Measurements from ENCODE around the gene TMEM61. TPM values are rescaled to one million over a fixed set of nuclear protein-coding genes. Genes with fewer than 3 reads are reported as not detected.
A peak's percentile ranks its signal among the peaks of the same experiment; 100 is the strongest.
"Not testable (repeated sequence)": the region's sequence is repeated elsewhere in the genome, so short reads cannot be mapped to it uniquely, and the experiment has no call there.

TMEM61 gene
- polyA plus RNA-seq (2013, experiment 1 of 2; ENCODE audit: insufficient read length), result not detected
- not detected for polyA plus RNA-seq (2013, experiment 2 of 2; ENCODE audit: insufficient read length)

- no peak for DNase-seq
These were observed at the start of gene TMEM61 for GRCh38 chr1:54980528-54981241. TMEM61 (plus strand) TSS chr1:54980628; CDS start chr1:54981066, 438 bp downstream.

DNA sequence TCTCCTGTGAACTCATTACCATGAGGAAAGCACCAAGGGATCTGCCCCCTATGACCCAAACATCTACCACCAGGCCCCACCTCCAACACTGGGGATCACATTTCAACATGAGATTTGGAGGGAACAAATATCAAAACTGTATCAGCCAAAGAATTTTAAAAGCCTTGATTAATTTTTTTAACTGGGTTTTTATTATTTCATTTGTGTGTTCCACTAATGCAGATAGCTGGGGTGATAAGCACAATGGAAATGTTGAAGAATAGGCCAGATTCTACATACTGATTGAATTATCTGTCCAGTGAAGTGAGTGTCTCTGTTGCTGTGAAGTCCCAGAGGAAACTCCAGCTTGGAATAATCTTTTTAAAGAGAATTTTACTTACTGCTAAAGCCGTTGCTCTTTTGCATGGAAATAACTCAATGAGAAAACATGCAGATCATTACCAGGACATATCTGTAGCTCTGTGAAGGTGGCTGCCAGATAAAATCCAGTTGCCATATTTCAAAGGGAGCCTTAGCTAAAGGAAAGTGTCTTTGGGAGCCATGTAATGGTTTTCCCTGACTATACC lies 49.1 kb upstream of the TMEM61 start:
- DNase-seq, result no peak

DNA sequence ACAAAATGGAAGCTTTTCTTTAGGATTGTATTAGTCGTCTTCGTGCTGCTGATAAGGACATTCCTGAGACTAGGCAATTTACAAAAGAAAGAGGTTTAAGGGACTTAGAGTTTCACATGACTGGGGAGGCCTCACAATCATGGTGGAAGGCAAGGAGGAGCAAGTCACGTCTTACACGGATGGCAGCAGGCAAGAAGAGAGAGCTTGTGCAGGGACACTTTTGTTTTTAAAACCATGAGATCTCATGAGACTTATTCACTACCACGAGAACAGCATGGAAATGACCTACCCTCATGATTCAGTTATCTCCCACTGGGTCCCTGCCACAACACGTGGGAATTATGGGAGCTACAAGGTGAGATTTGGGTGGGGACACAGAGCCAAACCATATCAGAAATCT lies 46.3 kb upstream of the TMEM61 start:
- not testable (repeated sequence) for DNase-seq

DNA sequence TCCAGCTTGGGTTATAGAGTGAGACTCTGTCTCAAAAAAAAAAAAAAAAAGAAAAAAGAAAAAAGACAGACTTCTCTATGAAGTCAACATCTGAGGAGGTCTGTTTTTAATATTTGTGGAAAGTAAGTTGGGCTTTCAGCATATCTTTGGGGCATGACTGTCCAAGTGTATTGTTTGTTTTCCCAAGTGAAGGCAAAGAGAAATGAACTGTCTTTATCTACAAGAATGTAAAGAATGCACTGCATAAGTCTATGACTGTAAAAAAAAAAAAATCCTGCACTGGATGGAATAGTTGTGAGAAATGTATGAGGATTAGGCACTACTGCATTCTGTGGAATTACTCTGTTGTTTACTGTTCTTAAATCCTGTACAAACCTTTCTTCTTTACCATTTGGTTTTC lies 45.6 kb upstream of the TMEM61 start:
- peak; percentile 99 for DNase-seq

GRCh38 chr1:54936791-54937190 lies 43.6 kb upstream of the TMEM61 start:
- no peak for DNase-seq

- peak; percentile 52 for DNase-seq
These were observed 43.0 kb upstream of the TMEM61 start for GRCh38 chr1:54937469-54937868.

DNA sequence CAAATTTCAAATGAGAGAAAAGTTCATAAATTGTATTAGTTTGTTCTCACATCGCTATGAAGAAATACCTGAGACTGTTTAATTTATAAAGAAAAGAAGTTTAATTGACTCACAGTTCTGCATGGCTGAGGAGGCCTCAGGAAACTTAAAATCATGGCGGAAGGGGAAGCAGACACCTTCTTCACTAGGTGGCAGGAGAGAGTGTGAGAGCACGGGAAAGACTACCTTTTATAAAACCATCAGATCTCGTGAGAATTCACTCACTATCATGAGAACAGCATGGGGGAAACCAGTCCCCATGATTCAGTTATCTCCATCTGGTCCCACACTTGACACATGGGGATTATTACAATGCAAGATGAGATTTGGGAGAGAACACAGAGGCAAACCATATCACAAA lies 41.5 kb upstream of the TMEM61 start:
- DNase-seq, result not testable (repeated sequence)

- peak; percentile 60 for DNase-seq
These were observed 40.4 kb upstream of the TMEM61 start for GRCh38 chr1:54940042-54940441.

GRCh38 chr1:54942976-54943375 lies 37.5 kb upstream of the TMEM61 start:
- no peak for DNase-seq

GRCh38 chr1:54944610-54945392 lies 35.6 kb upstream of the TMEM61 start:
- peak; percentile 80 for DNase-seq

DNA sequence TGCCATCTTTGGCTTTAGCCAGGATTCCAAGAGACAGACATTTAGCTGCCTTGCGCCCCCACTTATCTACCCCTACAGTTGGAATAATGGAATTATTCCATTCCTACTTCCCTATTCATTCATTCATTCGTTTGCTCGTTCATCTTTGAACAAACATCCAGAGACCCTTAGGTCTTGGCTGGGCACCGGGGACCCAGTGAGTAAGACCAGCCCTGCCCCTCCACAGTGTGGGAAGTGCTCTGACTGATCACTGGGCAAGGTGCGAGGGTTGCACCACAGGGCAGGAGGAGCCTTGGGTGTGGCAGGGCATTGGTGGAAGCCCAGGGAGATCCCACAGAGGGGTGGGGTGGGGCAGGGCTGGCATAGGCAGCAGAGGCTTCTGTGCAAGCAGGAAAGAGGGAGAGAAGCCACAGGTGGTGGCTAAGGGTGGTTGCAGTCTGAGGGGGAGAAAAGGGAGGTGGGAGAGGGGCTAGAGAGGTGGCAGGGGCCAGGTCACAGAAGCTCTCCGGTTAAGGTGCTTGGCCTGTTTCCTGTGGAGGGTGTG lies 35.0 kb upstream of the TMEM61 start:
- no peak for DNase-seq

DNA sequence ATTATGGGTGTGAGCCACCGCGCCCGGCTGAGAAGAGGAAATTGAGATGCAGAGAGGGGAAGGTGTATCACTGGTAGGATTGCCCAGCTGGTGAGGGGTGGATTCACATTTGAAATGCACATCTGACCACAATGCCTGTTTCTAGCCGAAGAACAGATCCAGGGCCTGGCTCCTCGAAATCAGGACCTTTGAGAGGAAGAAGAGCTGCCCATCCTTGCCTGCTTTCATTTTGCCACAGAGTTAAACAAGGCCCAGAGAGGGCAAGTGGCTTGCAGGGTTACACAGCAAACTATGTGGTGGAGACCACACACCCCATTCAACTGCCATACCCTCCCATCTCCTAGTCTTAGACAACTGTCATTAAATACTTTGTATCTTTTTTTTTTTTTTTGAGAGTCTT lies 32.9 kb upstream of the TMEM61 start:
- DNase-seq, result no peak

DNA sequence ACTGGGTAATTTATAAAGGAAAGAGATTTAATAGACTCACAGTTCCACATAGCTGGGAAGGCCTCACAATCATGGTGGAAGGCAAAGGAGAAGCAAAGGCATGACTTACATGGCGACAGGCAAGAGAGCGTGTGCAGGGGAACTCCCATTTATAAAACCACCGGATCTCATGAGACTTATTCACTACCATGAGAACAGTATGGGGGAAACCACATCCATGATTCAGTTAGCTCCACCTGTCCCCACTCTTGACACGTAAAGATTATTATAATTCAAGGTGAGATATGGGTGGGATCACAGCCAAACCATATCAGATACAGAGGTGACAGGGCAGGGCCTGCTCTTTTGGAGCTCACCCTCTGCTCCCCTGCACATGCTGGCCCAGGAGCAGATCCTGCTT lies 31.4 kb upstream of the TMEM61 start:
- DNase-seq, result no peak

- DNase-seq, result no peak
These were observed 30.4 kb upstream of the TMEM61 start for GRCh38 chr1:54950006-54950368.

DNA sequence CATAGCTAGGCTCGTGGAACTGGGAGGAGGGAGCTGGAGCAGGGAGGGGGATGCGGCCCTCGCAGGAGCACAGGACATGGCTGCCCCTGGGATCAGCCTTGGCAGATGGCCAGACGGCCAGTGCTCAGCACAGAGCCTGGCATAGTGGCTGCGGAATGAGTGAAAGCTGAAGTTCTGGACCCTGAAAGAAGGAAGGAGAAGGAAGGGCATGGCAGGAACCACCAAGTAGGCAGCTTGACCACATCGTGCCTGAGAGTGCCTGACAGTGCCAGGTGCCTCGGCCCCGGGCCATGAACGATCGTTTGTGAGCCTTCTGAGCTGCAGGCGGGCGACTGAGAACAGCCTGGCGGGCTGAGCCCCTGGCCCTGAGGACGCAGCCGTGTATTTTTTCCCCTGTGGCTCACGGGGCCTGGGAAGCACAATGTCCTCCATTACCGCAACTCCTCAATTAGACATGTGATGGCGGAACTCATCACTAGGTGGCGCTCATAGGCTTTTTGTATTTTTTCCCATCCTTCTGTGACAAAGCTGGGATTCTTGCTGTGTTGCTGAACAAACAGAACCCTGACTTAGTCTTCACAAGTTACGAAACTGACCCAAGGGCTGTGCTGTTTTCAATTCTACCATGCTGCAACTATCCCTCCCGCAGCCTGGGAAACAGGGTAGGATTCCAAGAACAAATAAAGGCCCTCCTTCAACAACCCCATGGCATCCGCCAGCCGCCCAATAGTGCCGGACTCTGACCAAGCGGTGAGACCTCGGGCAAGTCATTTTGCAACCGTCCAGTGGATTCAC lies 29.9 kb upstream of the TMEM61 start:
- DNase-seq, result peak; percentile 81

DNA sequence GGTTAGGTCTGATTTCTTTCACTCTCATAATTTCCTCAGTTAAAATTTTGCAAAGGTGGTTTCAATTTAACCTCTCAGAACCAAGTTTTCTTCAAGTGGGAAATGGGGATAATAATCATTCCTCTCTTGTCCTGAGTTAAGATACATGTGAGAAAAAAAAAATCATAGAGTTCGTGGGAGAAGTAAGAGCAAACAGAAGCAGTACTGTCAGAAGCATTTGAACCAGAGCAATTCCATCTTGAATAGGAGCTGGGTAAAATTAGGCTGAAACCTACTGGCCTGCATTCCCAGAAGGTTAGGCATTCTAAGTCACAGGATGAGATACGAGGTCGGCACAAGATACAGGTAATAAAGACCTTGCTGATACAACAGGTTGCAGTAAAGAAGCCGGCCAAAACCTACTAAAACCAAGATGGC lies 28.6 kb upstream of the TMEM61 start:
- DNase-seq, result no peak

DNA sequence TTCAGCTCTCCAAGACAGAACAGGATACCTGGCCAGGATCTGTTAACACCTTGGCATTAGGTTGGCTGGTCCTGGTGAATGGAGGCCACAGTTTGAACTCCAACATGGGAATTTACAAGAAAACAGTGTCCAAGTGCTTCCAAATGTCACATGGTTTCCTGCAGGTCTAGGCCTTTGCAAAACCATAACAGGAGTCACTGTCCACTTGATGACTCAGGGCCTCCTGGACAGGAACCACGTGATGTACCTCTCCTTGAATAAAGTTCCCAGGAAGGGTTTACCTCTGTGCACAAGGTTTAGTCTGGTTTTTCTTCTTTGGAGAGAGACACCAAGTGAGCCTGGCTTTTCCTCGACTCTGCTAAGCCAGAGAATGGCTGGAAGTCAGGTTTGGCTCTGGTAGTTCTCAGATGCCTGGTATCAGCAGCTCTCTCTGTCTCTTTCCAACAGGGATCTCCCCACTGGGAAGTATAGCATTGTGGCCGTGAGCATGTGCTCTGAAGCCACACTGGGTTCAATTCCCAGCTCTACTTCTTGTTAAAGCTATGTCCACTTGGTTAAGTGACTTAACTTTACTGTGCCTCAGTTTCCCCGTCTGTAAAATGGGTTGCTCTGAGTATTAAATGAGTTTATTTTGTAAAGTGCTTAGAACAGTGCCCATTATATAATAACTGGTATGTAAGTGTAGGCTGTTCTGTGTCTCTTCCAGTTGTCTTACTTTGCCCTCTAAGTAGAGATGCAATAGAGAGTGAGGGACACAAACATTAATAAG lies 27.3 kb upstream of the TMEM61 start:
- DNase-seq, result no peak

DNA sequence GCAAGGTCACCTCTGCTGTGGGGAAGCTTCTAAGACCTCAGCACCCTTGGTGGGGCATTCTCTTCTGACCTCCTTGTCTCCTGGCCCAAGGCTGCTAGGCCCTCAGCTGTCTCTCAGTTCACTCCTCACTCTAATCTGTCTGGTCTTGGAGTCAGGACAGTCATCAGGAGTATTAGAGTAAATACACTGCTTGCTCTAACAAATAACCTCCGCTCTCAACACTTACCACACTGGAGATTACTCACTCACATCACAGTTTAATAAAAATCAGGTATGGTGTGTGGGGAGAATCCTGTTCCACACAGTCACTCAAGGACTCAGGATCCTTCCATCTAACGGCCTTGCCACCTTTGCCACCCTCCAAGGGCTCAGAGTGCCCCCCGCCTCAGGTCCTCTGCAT lies 26.6 kb upstream of the TMEM61 start:
- DNase-seq, result no peak

GRCh38 chr1:54955359-54955758 lies 25.1 kb upstream of the TMEM61 start:
- peak; percentile 93 for DNase-seq

DNA sequence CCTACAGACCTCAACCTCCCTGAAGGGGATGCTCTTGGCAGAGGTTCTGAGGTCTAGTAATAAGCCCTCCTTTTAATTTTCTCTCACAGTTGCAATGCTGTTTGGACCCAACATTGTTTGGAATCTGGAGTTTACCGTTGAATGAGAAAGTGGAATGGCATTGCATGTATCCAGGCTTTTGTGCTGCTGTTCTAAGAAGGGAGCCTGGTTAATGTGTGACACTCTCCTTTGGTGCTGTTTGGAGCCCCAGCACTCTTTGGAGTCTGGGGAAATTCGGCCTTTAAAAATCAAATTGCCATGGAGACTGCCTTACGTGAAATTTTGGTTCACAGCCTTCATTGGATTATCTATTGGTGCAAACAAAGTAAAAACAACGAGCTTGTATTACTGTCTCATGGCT lies 23.7 kb upstream of the TMEM61 start:
- DNase-seq, result no peak

GRCh38 chr1:54959241-54959640 lies 21.2 kb upstream of the TMEM61 start:
- no peak for DNase-seq

All from fibroblast of skin of back (primary cell).